Lung (tissue), 12 donors: Measurements from ENCODE around the gene ABCA4. TPM values are rescaled to one million over a fixed set of nuclear protein-coding genes. Genes with fewer than 3 reads are reported as not detected.

Experiments
- ATAC-seq: fragments of 200-7000 bp; cut with Tn5 transposase; one replicate; pipeline ENCODE4 v1.9.1; 2020; ENCODE audit warnings: moderate number of reproducible peaks; ENCODE audit not compliant: insufficient read depth, low FRiP score
- DNase-seq, 3 donors: peaks; one replicate each; pipeline ENCODE4 v3.0.0-alpha.2; 2013 to 2017
- H3K27ac ChIP-seq, 2 donors: one replicate each; pipeline ENCODE4 v1.5.1; 2013; ENCODE audit warnings: mild to moderate bottlenecking in 2 of 2, moderate library complexity in 2 of 2, control low read depth in 1 of 2, inconsistent platforms in 1 of 2, low read depth in 1 of 2, low read length in 1 of 2
- H3K27me3 ChIP-seq, 3 donors: one replicate each; pipeline ENCODE4 v1.5.1; 2013; ENCODE audit warnings: low read length in 2 of 3; ENCODE audit not compliant: control insufficient read depth in 3 of 3, insufficient read depth in 3 of 3
- H3K36me3 ChIP-seq, 4 donors: one replicate each; pipeline ENCODE4 v1.5.1; 2013; ENCODE audit warnings: low read length in 4 of 4, mild to moderate bottlenecking in 1 of 4, moderate library complexity in 1 of 4; ENCODE audit not compliant: control insufficient read depth in 4 of 4, insufficient read depth in 4 of 4
- H3K4me1 ChIP-seq, 5 donors: one replicate each; pipeline ENCODE4 v1.5.1; 2013; ENCODE audit warnings: low read length in 5 of 5, mild to moderate bottlenecking in 2 of 5, moderate library complexity in 1 of 5; ENCODE audit not compliant: control insufficient read depth in 5 of 5, insufficient read depth in 5 of 5
- H3K4me3 ChIP-seq: one replicate; pipeline ENCODE4 v1.5.1; 2013; ENCODE audit warnings: mild to moderate bottlenecking, control low read depth, moderate library complexity
- H3K9ac ChIP-seq, 2 donors: one replicate each; pipeline ENCODE4 v1.5.1; 2013; ENCODE audit warnings: low read length in 2 of 2, control low read depth in 1 of 2; ENCODE audit not compliant: insufficient read depth in 1 of 2
- H3K9me3 ChIP-seq, 4 donors: one replicate each; pipeline ENCODE4 v1.5.1; 2013; ENCODE audit warnings: low read length in 3 of 4, mild to moderate bottlenecking in 1 of 4, moderate library complexity in 1 of 4; ENCODE audit not compliant: control insufficient read depth in 4 of 4, insufficient read depth in 3 of 4
- WGBS, 2 donors: extraction: QIAGEN DNeasy Blood & Tissue Kit; methylation state at CpG; one replicate each; pipeline ENCODE4 v1.1.7; 2013; 5-methylcytosine and 5-hydroxymethylcytosine counted together
- polyA plus RNA-seq, 2 donors: library from polyadenylated mRNA; stranded (reverse); fragments of 200-250 nt; gene quantifications; one replicate each; pipeline ENCODE4 v1.2.1, GENCODE V29; 2013
- total RNA-seq, 2 donors: library from RNA; depleted of rRNA in 1 of 2; stranded (reverse); fragments of >200 nt in 1 of 2; gene quantifications; one replicate each; pipeline ENCODE4 v1.2.1, GENCODE V29; 2014 to 2021
- TF ChIP-seq, protein P1 (sequence below): IDR thresholded peaks from 2 replicates; pipeline ENCODE4 v1.5.1; 2012; ENCODE audit warnings: mild to moderate bottlenecking; ENCODE audit errors: control extremely low read depth, extremely low read depth
- donor health status: control.
- donor health status: control.
- donor health status: Bipolar disorder and iron deficiency.
- donor health status: healthy.
- donor health status: DM: yes; HTN: yes; CAD: no.

ABCA4 gene
- total and polyA plus RNA-seq, 4 donors = 0.21 to 1.0 (median 0.67) TPM

DNA sequence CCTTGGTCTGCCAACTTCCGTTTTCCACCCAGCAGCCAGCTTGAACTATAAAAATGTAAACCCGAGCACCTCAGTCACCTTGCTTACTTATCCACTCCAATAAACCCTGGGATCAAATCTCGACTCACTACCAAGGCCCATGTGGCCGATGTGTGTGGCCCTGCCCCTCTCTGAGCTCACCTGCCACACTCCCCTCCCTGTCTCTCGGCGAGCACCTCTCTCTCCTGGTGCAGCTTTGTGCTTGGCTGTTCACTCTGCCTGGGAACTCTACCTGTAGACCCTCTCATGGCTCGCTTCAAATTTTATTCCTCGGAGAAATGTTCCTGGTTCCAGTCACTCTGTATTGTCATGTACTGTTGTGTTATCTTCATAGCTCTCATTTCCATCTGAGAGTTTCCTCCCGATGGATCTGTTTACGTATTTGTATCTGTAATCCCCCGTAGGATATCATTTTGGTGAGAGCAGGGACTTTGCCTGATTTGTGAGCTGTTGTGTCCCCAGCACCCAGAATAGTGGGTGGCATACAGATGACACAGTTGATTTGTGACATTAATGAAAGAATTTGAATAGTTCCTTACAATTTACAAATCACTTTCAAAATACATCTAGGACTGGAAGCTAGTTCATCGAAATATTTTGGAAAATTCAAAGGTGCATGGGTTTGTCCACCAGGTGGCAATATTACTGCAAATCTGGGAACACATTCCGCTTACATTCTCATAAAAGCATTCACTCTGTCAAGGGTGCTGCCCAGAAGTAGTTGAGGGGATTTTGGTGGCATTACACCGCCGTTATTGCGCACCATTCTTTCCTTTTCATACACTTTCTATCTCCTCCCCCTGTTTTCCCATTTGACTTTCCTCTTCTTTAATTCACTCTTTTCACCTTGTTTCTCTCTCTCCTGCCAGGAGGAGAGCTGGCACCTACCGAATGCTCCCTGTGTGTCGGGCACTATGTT, 95.3 kb downstream of the ABCA4 start:
- no peak overlapping the region for H3K27ac ChIP-seq
- DNase-seq (peak; percentile 53 to 84 (median 83)), ATAC-seq (no peak)
- H3K9ac ChIP-seq = peak overlapping the region in 1 of 2 donors; percentile 54
- TF ChIP-seq, protein P1, sequence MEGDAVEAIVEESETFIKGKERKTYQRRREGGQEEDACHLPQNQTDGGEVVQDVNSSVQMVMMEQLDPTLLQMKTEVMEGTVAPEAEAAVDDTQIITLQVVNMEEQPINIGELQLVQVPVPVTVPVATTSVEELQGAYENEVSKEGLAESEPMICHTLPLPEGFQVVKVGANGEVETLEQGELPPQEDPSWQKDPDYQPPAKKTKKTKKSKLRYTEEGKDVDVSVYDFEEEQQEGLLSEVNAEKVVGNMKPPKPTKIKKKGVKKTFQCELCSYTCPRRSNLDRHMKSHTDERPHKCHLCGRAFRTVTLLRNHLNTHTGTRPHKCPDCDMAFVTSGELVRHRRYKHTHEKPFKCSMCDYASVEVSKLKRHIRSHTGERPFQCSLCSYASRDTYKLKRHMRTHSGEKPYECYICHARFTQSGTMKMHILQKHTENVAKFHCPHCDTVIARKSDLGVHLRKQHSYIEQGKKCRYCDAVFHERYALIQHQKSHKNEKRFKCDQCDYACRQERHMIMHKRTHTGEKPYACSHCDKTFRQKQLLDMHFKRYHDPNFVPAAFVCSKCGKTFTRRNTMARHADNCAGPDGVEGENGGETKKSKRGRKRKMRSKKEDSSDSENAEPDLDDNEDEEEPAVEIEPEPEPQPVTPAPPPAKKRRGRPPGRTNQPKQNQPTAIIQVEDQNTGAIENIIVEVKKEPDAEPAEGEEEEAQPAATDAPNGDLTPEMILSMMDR = peak; percentile 47
- no peaks in the 10 kb centered on the region for H3K36me3 ChIP-seq
- peaks cover 0 to 5% (median 0%) of the 10 kb centered on the region in 3 donors for H3K27me3 ChIP-seq
- H3K4me1 ChIP-seq = peaks cover 0 to 14% (median 2%) of the 10 kb centered on the region in 5 donors
- H3K9me3 ChIP-seq = no peaks in the 10 kb centered on the region
- H3K4me3 ChIP-seq = no peak overlapping the region
- WGBS, 2 donors = 54 to 67% methylated on average over 18 of the region's 18 CpGs

DNA sequence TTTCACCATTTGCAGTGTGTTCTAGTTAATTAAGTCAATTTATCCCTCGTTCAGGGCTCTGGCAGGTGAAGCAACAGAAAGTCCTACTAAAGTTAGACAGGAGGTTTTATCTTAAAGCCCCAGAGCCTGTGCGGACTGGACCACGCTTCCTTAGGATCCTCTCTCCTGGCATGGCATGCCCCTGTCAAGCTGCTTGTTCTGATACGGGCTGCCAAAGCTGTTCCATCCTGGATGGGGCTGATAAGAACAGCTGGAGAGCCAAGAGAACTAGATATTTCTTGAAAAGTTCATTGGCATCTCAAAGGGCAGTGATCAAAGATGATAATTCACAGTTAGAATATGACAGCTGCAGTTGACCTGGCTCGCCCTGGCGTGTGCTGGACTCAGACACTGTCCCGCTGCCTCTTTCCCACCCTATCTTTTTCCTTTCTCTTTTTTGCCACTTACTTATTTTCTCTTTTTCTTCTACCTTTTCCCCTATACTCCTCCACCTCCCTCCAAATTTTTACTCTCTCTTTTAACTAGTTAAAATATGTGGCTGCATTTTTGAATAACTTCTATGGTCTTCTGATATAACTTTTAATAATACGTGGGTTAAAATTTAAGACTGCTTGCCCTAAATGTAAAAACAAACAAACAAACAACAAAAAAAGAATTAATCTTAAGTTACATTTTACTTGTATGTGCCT, 96.7 kb downstream of the ABCA4 start:
- no peak overlapping the region for H3K9ac ChIP-seq
- WGBS, 2 donors = 84 to 87% methylated on average over 8 of the region's 8 CpGs
- peaks cover 0 to 5% (median 0%) of the 10 kb centered on the region in 3 donors for H3K27me3 ChIP-seq
- H3K27ac ChIP-seq = no peak overlapping the region
- ATAC-seq (no peak), DNase-seq (no peak)
- no peaks in the 10 kb centered on the region for H3K9me3 ChIP-seq
- TF ChIP-seq, protein P1 = no peak
- no peaks in the 10 kb centered on the region for H3K36me3 ChIP-seq
- H3K4me1 ChIP-seq = peaks cover 0 to 23% (median 4%) of the 10 kb centered on the region in 5 donors
- no peak overlapping the region for H3K4me3 ChIP-seq

DNA sequence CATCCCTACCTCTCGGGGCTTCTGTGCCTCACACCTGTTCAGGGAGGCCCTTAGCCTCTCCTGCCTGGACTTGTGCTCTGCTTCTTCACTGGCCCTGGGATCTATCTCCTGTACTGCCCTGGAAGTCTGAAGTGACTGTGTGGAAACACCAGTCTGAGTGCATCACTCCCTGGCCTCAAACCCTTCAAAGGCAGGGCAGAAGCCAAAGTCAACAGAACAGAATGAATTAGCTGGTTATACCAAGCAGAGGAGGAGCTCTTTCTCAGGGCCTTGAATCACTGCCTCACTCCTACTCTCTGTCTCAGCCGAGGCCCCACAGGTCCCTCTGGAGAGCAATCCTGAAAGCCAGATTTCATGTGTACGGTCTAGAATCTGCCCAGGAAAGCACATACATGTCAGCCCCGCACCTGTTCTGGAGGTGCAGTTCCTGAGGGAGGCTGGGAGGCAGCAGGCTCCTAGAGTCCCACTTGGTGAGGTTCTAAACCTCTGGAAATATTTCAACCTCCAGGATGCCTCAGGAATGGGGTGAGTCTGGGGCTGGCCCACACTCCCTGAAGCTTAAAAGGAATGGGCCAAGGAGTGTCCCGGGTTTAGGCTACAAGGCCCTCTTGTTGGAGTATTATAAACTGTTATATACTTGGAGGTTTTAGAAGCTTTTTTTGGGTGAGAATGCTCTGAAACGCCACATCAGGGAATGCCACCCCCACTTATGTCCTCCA, 98.3 kb downstream of the ABCA4 start:
- DNase-seq = peak in 2 of 3 donors; percentile 29 to 66
- peak overlapping the region in 1 of 2 donors; percentile 71 for H3K27ac ChIP-seq
- WGBS, 2 donors = 70 to 89% methylated on average over 6 of the region's 6 CpGs

More for the DNA sequence above, 98.3 kb downstream of the ABCA4 start:
- no peak overlapping the region for H3K4me3 ChIP-seq
- H3K4me1 ChIP-seq = peaks cover 0 to 23% (median 4%) of the 10 kb centered on the region in 5 donors
- no peak overlapping the region for H3K9ac ChIP-seq
- TF ChIP-seq, protein P1 = no peak
- ATAC-seq = peak; percentile 67
- H3K36me3 ChIP-seq = no peaks in the 10 kb centered on the region
- no peaks in the 10 kb centered on the region for H3K9me3 ChIP-seq
- peaks cover 0 to 5% (median 0%) of the 10 kb centered on the region in 3 donors for H3K27me3 ChIP-seq
